Stromal cell of bone marrow (primary cell): ENCODE results near the gene COL4A2.
"Not testable (repeated sequence)": the region's sequence is repeated elsewhere in the genome, so short reads cannot be mapped to it uniquely, and the experiment has no call there.

Experiments used
- DNase-seq: peaks from one replicate; pipeline ENCODE4 v3.0.0-alpha.2; 2012; ENCODE audit warnings: low read depth

The COL4A2 gene

GRCh38 chr13:110497003-110497402 lies 189.9 kb downstream of the COL4A2 start:
- no peak for DNase-seq

- DNase-seq: not testable (repeated sequence)
Measured at GRCh38 chr13:110497896-110498295, 190.8 kb downstream of the COL4A2 start.

- no peak for DNase-seq
Measured at GRCh38 chr13:110498327-110498726, 191.2 kb downstream of the COL4A2 start.

DNA sequence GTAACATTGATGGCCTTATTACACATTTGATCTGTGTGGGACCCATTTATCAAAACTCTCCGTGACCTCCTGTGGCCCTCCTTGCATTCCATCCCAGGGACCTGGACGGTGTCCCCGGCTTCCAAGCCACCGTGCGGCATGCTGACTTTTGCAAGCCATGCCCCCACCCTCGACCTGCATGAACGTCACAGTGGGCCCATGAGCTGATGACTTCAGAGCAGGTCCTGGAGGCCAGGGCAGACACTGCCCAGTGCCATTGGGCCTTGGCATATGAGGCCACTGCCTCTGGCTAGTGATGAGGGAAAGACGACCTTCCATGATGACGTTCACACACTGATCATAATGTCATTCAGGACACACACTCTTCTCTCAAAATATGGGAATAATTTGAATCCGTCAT lies 191.7 kb downstream of the COL4A2 start:
- no peak for DNase-seq

GRCh38 chr13:110499621-110500281 lies 192.7 kb downstream of the COL4A2 start:
- DNase-seq: peak; percentile 10

GRCh38 chr13:110500341-110500740 lies 193.3 kb downstream of the COL4A2 start:
- DNase-seq: no peak

DNA sequence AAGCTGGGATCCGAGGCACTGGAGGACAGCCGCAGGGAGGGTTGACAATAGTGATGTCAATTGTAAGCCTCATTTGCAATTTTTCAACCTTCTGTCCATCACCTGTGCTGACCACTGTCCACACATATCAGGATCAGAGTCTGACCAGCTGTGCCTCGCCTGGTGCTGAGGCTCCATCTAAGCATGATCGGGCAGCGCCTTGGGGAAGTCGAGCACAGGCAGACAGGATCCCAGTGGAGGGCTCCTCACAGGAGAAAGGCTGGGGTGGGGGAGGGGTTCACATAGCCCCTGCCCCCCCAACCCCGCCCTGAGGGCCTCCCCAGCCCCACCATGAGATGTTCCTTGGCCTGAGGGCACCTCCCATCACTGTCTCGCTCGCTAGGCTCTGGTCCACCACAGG lies 194.1 kb downstream of the COL4A2 start:
- no peak for DNase-seq

DNA sequence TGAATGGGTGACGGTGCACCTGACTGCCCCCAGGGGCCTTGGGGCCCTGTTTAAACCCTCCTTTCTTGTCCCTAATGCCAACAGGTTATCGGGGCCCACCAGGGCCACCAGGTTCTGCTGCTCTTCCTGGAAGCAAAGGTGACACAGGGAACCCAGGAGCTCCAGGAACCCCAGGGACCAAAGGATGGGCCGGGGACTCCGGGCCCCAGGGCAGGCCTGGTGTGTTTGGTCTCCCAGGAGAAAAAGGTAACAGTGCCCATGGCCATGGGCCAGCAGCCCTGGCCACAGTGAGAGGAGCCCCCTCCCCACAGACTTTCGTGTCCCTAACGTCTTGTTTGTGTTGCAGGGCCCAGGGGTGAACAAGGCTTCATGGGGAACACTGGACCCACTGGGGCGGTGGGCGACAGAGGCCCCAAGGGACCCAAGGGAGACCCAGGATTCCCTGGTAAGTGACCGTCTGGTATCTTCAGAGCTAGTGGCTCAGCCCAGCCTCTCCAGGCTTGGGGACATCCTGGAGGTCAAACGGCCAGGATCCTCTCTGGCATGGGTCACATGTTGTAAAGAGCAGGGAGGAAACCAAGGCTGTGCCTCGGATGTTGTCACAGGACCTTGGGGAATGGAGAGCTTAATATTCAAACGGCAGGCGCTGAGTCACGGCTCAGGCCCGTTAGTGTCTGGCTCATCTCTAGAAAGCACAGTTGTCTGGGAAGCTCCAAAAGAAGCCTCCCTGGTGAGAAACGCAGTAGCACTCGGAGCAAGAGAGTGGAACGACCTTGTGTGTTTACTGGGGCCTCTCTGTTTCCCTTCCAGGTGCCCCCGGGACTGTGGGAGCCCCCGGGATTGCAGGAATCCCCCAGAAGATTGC lies 196.2 kb downstream of the COL4A2 start:
- no peak for DNase-seq

DNA sequence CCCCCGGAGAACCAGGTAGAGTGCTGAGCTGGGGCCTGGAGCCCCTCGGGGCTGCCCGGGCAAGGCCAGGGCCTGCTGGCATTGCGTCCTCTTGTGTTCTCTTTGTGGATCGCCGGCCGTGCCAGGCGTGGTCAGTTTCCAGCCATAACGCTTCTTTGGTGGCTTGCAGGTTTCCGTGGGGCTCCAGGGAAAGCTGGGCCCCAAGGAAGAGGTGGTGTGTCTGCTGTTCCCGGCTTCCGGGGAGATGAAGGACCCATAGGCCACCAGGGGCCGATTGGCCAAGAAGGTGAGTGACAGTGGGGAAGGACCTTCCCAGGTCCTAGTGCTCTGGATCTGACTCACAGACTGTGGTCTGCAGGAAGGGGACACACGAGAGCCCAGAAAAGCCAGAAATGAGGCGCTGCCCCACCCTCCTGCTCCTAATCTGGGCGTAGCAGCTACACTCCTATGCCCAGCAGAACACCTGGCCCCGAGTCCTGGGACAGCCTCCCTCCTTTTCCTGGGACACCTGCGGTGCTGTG lies 197.0 kb downstream of the COL4A2 start:
- no peak for DNase-seq

DNA sequence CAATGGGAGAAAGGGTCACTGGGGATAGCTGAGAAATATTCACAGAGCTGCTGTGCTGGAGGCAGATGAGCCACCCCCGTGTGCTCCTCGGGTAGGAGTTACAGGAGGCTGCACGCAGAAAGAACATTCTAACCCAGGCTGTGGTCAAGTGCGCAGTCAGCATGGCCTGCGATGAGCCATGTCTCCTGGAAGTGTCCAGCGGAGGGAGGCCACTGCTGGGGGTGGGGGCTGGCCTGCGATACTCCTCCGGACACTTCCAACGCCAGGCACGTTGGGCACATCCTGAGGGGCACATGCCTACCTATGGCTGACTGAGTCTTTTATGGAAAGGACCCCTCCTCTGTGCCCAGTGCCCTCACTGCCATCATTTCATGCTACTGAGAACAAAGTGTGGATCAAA lies 198.5 kb downstream of the COL4A2 start:
- DNase-seq: no peak

- DNase-seq: no peak
Measured at GRCh38 chr13:110506396-110506795, 199.3 kb downstream of the COL4A2 start.

- DNase-seq: no peak
Measured at GRCh38 chr13:110506859-110507566, 199.9 kb downstream of the COL4A2 start.

DNA sequence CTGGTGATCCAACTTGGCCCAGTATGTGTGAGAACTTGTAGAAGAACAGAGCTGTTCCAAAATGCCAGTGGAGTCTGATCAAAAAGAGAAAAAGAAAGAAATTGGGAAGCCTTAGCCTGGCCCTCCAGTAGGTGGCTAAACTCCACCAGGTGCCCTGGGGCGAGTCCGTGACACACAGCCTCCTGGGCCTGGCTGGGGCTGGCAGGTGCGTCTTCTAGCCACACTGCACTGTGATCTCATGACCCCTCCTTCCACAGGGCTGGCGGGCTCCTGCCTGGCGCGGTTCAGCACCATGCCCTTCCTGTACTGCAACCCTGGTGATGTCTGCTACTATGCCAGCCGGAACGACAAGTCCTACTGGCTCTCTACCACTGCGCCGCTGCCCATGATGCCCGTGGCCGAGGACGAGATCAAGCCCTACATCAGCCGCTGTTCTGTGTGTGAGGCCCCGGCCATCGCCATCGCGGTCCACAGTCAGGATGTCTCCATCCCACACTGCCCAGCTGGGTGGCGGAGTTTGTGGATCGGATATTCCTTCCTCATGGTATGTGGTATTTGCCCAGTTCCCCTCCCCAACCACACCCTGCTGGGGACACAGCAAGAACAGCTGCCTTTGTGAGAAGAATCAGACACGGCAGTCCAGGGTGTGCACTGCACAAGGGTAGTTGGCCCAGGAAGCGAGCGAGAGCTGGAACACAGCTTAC lies 200.7 kb downstream of the COL4A2 start:
- DNase-seq: no peak

- no peak for DNase-seq
Measured at GRCh38 chr13:110509478-110509926, 202.4 kb downstream of the COL4A2 start.

GRCh38 chr13:110509971-110510786 lies 203.1 kb downstream of the COL4A2 start:
- DNase-seq: no peak

GRCh38 chr13:110511509-110512181 lies 204.6 kb downstream of the COL4A2 start:
- no peak for DNase-seq

GRCh38 chr13:110512198-110512740 lies 205.2 kb downstream of the COL4A2 start:
- DNase-seq: no peak

DNA sequence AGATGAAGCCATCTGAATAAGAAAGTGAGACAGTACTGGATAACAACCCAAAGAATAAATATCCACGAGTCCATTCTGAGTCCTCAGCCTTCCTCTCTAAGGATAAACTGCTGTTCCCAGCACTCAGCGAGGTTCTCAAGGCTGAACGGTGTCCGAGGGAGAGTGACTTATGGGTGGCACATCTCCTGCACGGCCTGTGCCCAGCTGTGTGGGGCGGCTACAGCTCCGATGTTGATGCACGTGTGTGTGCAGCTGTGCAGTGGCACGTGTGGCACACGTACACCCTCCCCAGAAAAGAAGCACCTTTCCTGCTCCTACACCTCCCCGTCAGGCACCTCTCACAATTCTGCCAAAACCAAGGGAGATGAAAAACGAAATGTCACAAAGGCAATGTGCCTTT lies 209.4 kb downstream of the COL4A2 start:
- DNase-seq: no peak

DNA sequence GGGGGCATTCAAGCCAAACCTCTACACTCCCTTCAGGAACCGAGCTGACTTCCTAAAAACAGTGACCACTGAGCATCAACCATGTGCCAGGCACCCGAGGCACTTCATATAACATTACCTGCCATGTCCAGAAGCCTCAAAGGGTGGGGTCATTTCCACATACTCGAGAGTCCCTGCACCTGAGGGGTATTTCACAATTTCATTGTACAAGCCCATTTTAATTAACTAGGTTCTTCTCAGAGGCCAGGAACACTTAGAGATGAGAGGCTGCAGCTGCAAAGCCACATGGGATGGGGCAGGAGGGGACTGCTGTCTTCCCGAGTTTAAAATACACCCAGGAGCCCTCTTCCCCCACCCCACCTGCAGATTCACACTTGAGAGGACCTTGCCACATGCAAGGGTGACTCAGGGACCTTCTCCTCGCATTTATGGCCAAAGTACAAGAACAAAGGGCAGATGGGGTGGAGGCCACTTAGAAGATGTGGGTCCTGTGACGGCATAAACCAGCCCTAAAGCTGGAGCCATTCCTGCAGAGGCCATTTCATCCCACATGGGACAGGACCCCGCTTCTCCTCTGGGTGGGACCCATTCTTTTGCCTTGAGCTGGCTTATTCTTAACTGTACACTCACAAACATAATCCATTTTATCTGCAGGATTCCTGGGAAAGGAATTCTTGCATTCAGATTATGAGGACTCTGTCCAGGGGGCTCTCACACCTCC lies 210.6 kb downstream of the COL4A2 start:
- DNase-seq: no peak

DNA sequence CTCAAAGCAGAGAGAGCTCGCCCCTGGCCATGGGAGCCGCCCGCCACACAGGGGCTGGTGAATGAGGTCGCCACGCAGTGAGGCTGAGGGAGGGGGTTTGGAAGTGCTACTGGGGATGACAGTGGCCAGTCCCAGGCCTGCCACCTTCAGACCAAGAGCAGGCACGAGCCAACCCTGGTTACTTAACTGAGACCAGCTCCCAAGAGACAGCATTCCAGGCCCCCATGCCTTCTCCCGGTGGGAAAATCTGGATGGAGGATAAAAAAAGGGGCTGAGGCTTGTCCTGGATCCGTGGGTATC lies 211.1 kb downstream of the COL4A2 start:
- no peak for DNase-seq
